ENCODE results near the gene CYS1. TPM values are rescaled to one million over a fixed set of nuclear protein-coding genes. Genes with fewer than 3 reads are reported as not detected.

Gene CYS1
- total RNA-seq, 1 donor from 2014 or later = 3.7 TPM

- H3K27me3 Mint-ChIP-seq (ENCODE audit: low read depth, unreplicated experiment) = peaks cover 2% of the 10 kb centered on the region
- H3K4me1 ChIP-seq (ENCODE audit: insufficient read depth, low read length) = peaks cover 33% of the 10 kb centered on the region
- peaks cover 6% of the 10 kb centered on the region for H4K20me1 ChIP-seq (ENCODE audit: insufficient read depth, low read length)
- no peak overlapping the region for H2AFZ ChIP-seq (ENCODE audit: low read depth, low read length)
- peaks cover 16% of the 10 kb centered on the region for H3K36me3 ChIP-seq (ENCODE audit: insufficient read depth, low read length)
- H3K36me3 Mint-ChIP-seq (ENCODE audit: low read depth, unreplicated experiment) = no peaks in the 10 kb centered on the region
- peak overlapping the region; percentile 71 for H3K4me3 ChIP-seq (ENCODE audit: insufficient read depth, low read depth, low read length)
- peak overlapping the region; percentile 90 for H3K4me2 ChIP-seq (ENCODE audit: low read length)
- H3K9ac ChIP-seq (ENCODE audit: low read length) = peak overlapping the region; percentile 88
- TF ChIP-seq EZH2 (IDR thresholded peaks at IDR 0.05; ENCODE audit: insufficient read depth, low read length) = no peak
- peak; percentile 72 for TF ChIP-seq CTCF (IDR thresholded peaks at IDR 0.05; ENCODE audit: insufficient read depth, low read depth, low read length)
- peaks cover 17% of the 10 kb centered on the region for H3K4me1 Mint-ChIP-seq (ENCODE audit: low read depth, unreplicated experiment)
- no peaks in the 10 kb centered on the region for H3K9me3 ChIP-seq (ENCODE audit: insufficient read depth, low read depth, low read length)
- H3K4me3 Mint-ChIP-seq (ENCODE audit: unreplicated experiment) = no peak overlapping the region
- FAIRE-seq (no peak), DNase-seq (ENCODE audit: low read depth) (peak; percentile 73)
- no peaks in the 10 kb centered on the region for H3K9me3 Mint-ChIP-seq (ENCODE audit: unreplicated experiment)
- H3K27ac ChIP-seq (ENCODE audit: low read depth, low read length) = peak overlapping the region; percentile 32
- peak overlapping the region; percentile 90 for H3K27ac Mint-ChIP-seq (ENCODE audit: unreplicated experiment)
- H3K79me2 ChIP-seq (ENCODE audit: insufficient read depth, low read length) = peaks cover 47% of the 10 kb centered on the region
- H3K27me3 ChIP-seq (ENCODE audit: insufficient read depth, low read length) = no peaks in the 10 kb centered on the region
Observed at GRCh38 chr2:10124538-10125045, 44.4 kb upstream of the CYS1 start.

- Histone ChIP-seq H4K20me1 (ENCODE audit: insufficient read depth, low read length) (peaks cover 4% of the 10 kb centered on the region), H3K36me3 (ENCODE audit: insufficient read depth, low read length) (peaks cover 10% of the 10 kb centered on the region), H3K27me3 (ENCODE audit: insufficient read depth, low read length) (no peaks in the 10 kb centered on the region), H3K79me2 (ENCODE audit: insufficient read depth, low read length) (peaks cover 42% of the 10 kb centered on the region), H2AFZ (ENCODE audit: low read depth, low read length) (peak overlapping the region; percentile 64), H3K4me3 (ENCODE audit: insufficient read depth, low read depth, low read length) (peak overlapping the region; percentile 71), H3K9me3 (ENCODE audit: insufficient read depth, low read depth, low read length) (no peaks in the 10 kb centered on the region), H3K9ac (ENCODE audit: low read length) (peak overlapping the region; percentile 88), H3K4me1 (ENCODE audit: insufficient read depth, low read length) (peaks cover 33% of the 10 kb centered on the region), H3K4me2 (ENCODE audit: low read length) (peak overlapping the region; percentile 90), H3K27ac (ENCODE audit: low read depth, low read length) (peak overlapping the region; percentile 55)
- peak overlapping the region; percentile 82 for H3K4me3 Mint-ChIP-seq (ENCODE audit: unreplicated experiment)
- FAIRE-seq (no peak), DNase-seq (ENCODE audit: low read depth) (no peak)
- H3K27me3 Mint-ChIP-seq (ENCODE audit: low read depth, unreplicated experiment) = peaks cover 2% of the 10 kb centered on the region
- peaks cover 18% of the 10 kb centered on the region for H3K4me1 Mint-ChIP-seq (ENCODE audit: low read depth, unreplicated experiment)
- H3K36me3 Mint-ChIP-seq (ENCODE audit: low read depth, unreplicated experiment) = no peaks in the 10 kb centered on the region
- TF ChIP-seq CTCF (IDR thresholded peaks at IDR 0.05; ENCODE audit: insufficient read depth, low read depth, low read length) (no peak), EZH2 (IDR thresholded peaks at IDR 0.05; ENCODE audit: insufficient read depth, low read length) (no peak)
- H3K9me3 Mint-ChIP-seq (ENCODE audit: unreplicated experiment) = no peaks in the 10 kb centered on the region
- no peak overlapping the region for H3K27ac Mint-ChIP-seq (ENCODE audit: unreplicated experiment)
Observed at GRCh38 chr2:10123281-10123680, 43.1 kb upstream of the CYS1 start.

DNA sequence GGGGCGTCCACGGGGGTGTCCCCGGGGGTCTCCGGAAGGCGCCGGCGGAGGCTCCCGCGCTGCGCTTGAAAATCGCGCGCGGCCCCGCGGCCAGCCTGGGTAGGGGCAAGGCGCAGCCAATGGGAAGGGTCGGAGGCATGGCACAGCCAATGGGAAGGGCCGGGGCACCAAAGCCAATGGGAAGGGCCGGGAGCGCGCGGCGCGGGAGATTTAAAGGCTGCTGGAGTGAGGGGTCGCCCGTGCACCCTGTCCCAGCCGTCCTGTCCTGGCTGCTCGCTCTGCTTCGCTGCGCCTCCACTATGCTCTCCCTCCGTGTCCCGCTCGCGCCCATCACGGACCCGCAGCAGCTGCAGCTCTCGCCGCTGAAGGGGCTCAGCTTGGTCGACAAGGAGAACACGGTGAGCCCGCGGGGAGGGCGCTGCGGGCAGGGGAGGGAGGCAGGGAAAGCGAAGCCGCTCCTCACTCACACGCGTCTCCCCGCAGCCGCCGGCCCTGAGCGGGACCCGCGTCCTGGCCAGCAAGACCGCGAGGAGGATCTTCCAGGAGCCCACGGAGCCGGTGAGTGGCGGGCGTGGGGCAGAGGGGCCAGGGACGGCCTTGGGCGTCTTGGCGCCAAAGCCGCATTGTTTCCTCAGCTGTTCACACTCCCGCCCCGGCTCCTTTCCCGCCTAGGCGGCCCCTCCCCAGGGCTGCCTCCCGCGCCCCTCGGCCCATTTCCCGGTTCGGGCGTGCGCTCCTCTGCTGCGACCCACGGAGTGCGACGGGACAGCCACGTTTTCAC, 42.5 kb upstream of the CYS1 start, which contains the start of gene RRM2:
TSS of gene RRM2 (plus strand) at position 240 of the 781 bp plus-strand sequence. CDS start at position 300, 60 bp downstream.
- H3K27ac ChIP-seq (ENCODE audit: low read depth, low read length) = peak within 1 kb of the TSS; percentile 87
- peaks cover 42% of the 10 kb centered on the region for H3K79me2 ChIP-seq (ENCODE audit: insufficient read depth, low read length)
- H3K9me3 ChIP-seq (ENCODE audit: insufficient read depth, low read depth, low read length) = no peaks in the 10 kb centered on the region
- peaks cover 10% of the 10 kb centered on the region for H3K36me3 ChIP-seq (ENCODE audit: insufficient read depth, low read length)
- TF ChIP-seq CTCF (IDR thresholded peaks at IDR 0.05; ENCODE audit: insufficient read depth, low read depth, low read length) (no peak), EZH2 (IDR thresholded peaks at IDR 0.05; ENCODE audit: insufficient read depth, low read length) (no peak)
- H3K4me3 ChIP-seq (ENCODE audit: insufficient read depth, low read depth, low read length) = peak within 1 kb of the TSS; percentile 71
- Mint-ChIP-seq H3K27me3 (ENCODE audit: low read depth, unreplicated experiment) (peaks cover 2% of the 10 kb centered on the region), H3K9me3 (ENCODE audit: unreplicated experiment) (no peaks in the 10 kb centered on the region), H3K4me3 (ENCODE audit: unreplicated experiment) (peak within 1 kb of the TSS; percentile 92), H3K4me1 (ENCODE audit: low read depth, unreplicated experiment) (peaks cover 21% of the 10 kb centered on the region), H3K27ac (ENCODE audit: unreplicated experiment) (peak within 1 kb of the TSS; percentile 66), H3K36me3 (ENCODE audit: low read depth, unreplicated experiment) (no peaks in the 10 kb centered on the region)
- FAIRE-seq (no peak), DNase-seq (ENCODE audit: low read depth) (peak; percentile 78)
- peaks cover 36% of the 10 kb centered on the region for H3K4me1 ChIP-seq (ENCODE audit: insufficient read depth, low read length)
- no peaks in the 10 kb centered on the region for H4K20me1 ChIP-seq (ENCODE audit: insufficient read depth, low read length)
- H3K4me2 ChIP-seq (ENCODE audit: low read length) = peak within 1 kb of the TSS; percentile 90
- peak within 1 kb of the TSS; percentile 88 for H3K9ac ChIP-seq (ENCODE audit: low read length)
- no peaks in the 10 kb centered on the region for H3K27me3 ChIP-seq (ENCODE audit: insufficient read depth, low read length)
- peak within 1 kb of the TSS; percentile 74 for H2AFZ ChIP-seq (ENCODE audit: low read depth, low read length)

All from astrocyte (in vitro differentiated cells and primary cell).